Vagina (tissue), 2 donors: ENCODE measurements around the gene SERINC3. TPM values are rescaled to one million over a fixed set of nuclear protein-coding genes. Genes with fewer than 3 reads are reported as not detected.

Experiments used
- DNase-seq, 2 donors: peaks; one replicate each; pipeline ENCODE4 v3.0.0-alpha.2; 2017; ENCODE audit errors: extremely low spot score in 2 of 2
- H3K27ac ChIP-seq: fragments of 200-600 bp; sonication (generic); one replicate; pipeline ENCODE4 v1.5.1; 2019
- H3K27me3 ChIP-seq: fragments of 200-600 bp; sonication (generic); one replicate; pipeline ENCODE4 v1.5.1; 2019
- H3K36me3 ChIP-seq, 2 donors: fragments of 200-600 bp; sonication (generic); one replicate each; pipeline ENCODE4 v1.5.1; 2017 to 2019
- H3K4me1 ChIP-seq: fragments of 200-600 bp; sonication (generic); one replicate; pipeline ENCODE4 v1.5.1; 2019
- H3K4me3 ChIP-seq, 2 donors: fragments of 200-600 bp; sonication (generic); 1 replicate in 1 of 2; 2 replicates in 1 of 2; pipeline ENCODE4 v1.5.1; 2016 to 2019
- H3K9me3 ChIP-seq: fragments of 200-600 bp; sonication (generic); one replicate; pipeline ENCODE4 v1.5.1; 2019
- CTCF ChIP-seq, 3 experiments: fragments of 450-650 bp in 2 of 3; fragments of 200-600 bp in 1 of 3; sonication (generic) in 1 of 3; IDR thresholded peaks; one replicate each; pipeline ENCODE4 v1.5.1; 2017 to 2019; ENCODE audit warnings: antibody characterized with exemption in 3 of 3, mild to moderate bottlenecking in 2 of 3, moderate library complexity in 2 of 3
- POLR2A ChIP-seq, 2 donors: fragments of 450-650 bp; IDR thresholded peaks; one replicate each; pipeline ENCODE4 v1.6.1; 2017; ENCODE audit warnings: antibody characterized with exemption in 2 of 2, mild to moderate bottlenecking in 2 of 2, moderate library complexity in 2 of 2
- POLR2AphosphoS5 ChIP-seq, 2 donors: sonication (generic); formaldehyde crosslinking; IDR thresholded peaks; one replicate each; pipeline ENCODE4 v1.9.0; 2017; ENCODE audit warnings: antibody characterized with exemption in 2 of 2, mild to moderate bottlenecking in 2 of 2, low read depth in 1 of 2; ENCODE audit not compliant: insufficient read depth in 1 of 2
- intact Hi-C: fragments of 100-400 bp; cut with DNase I; formaldehyde crosslinking; loops from one replicate; pipeline ENCODE4 v1.15.1; 2023
- total RNA-seq: library from RNA; depleted of rRNA; stranded (reverse); fragments of >200 nt; gene quantifications from one replicate; pipeline ENCODE4 v1.2.3, GENCODE V29; 2016

The SERINC3 gene
- total RNA-seq, 1 donor from 2014 or later, result 77.3 TPM

- peaks cover 65% of the 10 kb centered on the region for H3K4me1 ChIP-seq
- H3K36me3 ChIP-seq, result peaks cover 0 to 43% of the 10 kb centered on the region in 2 donors
- intact Hi-C loops, result no loop called here
- H3K9me3 ChIP-seq, result no peaks in the 10 kb centered on the region
- TF ChIP-seq POLR2AphosphoS5 (IDR thresholded peaks at IDR 0.05; ENCODE audit: insufficient read depth in 1 of 2, low read depth in 1 of 2), result no peak
- no peak for TF ChIP-seq CTCF (IDR thresholded peaks at IDR 0.05)
- no peak for TF ChIP-seq POLR2A (IDR thresholded peaks at IDR 0.05)
- DNase-seq, result no peak
- no peak overlapping the region for H3K4me3 ChIP-seq
- H3K27ac ChIP-seq, result peak overlapping the region; percentile 88
- H3K27me3 ChIP-seq, result no peaks in the 10 kb centered on the region
These were observed 27.6 kb downstream of the SERINC3 start for GRCh38 chr20:44494266-44494665.

- Histone ChIP-seq H3K4me1 (peaks cover 62% of the 10 kb centered on the region), H3K4me3 (no peak overlapping the region), H3K36me3 (peaks cover 0 to 42% of the 10 kb centered on the region in 2 donors), H3K9me3 (no peaks in the 10 kb centered on the region), H3K27me3 (no peaks in the 10 kb centered on the region), H3K27ac (peak overlapping the region; percentile 88)
- no peak for DNase-seq
- TF ChIP-seq POLR2A (IDR thresholded peaks at IDR 0.05), result no peak
- no peak for TF ChIP-seq CTCF (IDR thresholded peaks at IDR 0.05)
- no peak for TF ChIP-seq POLR2AphosphoS5 (IDR thresholded peaks at IDR 0.05; ENCODE audit: insufficient read depth in 1 of 2, low read depth in 1 of 2)
- intact Hi-C loops, result no loop called here
These were observed 30.1 kb downstream of the SERINC3 start for GRCh38 chr20:44491635-44492395.

GRCh38 chr20:44489931-44490330, 31.9 kb downstream of the SERINC3 start:
- Histone ChIP-seq H3K36me3 (peaks cover 0 to 39% of the 10 kb centered on the region in 2 donors), H3K4me1 (peaks cover 54% of the 10 kb centered on the region), H3K27ac (peak overlapping the region; percentile 88), H3K4me3 (no peak overlapping the region), H3K27me3 (no peaks in the 10 kb centered on the region), H3K9me3 (no peaks in the 10 kb centered on the region)
- intact Hi-C loops, result no loop called here
- TF ChIP-seq CTCF (IDR thresholded peaks at IDR 0.05) (no peak), POLR2AphosphoS5 (IDR thresholded peaks at IDR 0.05; ENCODE audit: insufficient read depth in 1 of 2, low read depth in 1 of 2) (no peak)
- no peak for DNase-seq

GRCh38 chr20:44489223-44489622, 32.6 kb downstream of the SERINC3 start:
- H3K36me3 ChIP-seq, result peaks cover 0 to 45% of the 10 kb centered on the region in 2 donors
- H3K27me3 ChIP-seq, result no peaks in the 10 kb centered on the region
- no peak for DNase-seq
- H3K9me3 ChIP-seq, result no peaks in the 10 kb centered on the region
- peak overlapping the region; percentile 88 for H3K27ac ChIP-seq
- H3K4me1 ChIP-seq, result peaks cover 49% of the 10 kb centered on the region
- intact Hi-C loops, result no loop called here
- H3K4me3 ChIP-seq, result no peak overlapping the region
- TF ChIP-seq POLR2AphosphoS5 (IDR thresholded peaks at IDR 0.05; ENCODE audit: insufficient read depth in 1 of 2, low read depth in 1 of 2), result no peak
- no peak for TF ChIP-seq POLR2A (IDR thresholded peaks at IDR 0.05)
- no peak for TF ChIP-seq CTCF (IDR thresholded peaks at IDR 0.05)

GRCh38 chr20:44488551-44488950, 33.3 kb downstream of the SERINC3 start:
- no peak for DNase-seq
- intact Hi-C loops, result no loop called here
- Histone ChIP-seq H3K27ac (peak overlapping the region; percentile 88), H3K36me3 (peaks cover 0 to 43% of the 10 kb centered on the region in 2 donors), H3K9me3 (no peaks in the 10 kb centered on the region), H3K4me3 (no peak overlapping the region), H3K4me1 (peaks cover 44% of the 10 kb centered on the region), H3K27me3 (no peaks in the 10 kb centered on the region)
- no peak for TF ChIP-seq POLR2A (IDR thresholded peaks at IDR 0.05)
- TF ChIP-seq POLR2AphosphoS5 (IDR thresholded peaks at IDR 0.05; ENCODE audit: insufficient read depth in 1 of 2, low read depth in 1 of 2), result no peak
- no peak for TF ChIP-seq CTCF (IDR thresholded peaks at IDR 0.05)
